Measurements from ENCODE around the gene PHC2.

DNA sequence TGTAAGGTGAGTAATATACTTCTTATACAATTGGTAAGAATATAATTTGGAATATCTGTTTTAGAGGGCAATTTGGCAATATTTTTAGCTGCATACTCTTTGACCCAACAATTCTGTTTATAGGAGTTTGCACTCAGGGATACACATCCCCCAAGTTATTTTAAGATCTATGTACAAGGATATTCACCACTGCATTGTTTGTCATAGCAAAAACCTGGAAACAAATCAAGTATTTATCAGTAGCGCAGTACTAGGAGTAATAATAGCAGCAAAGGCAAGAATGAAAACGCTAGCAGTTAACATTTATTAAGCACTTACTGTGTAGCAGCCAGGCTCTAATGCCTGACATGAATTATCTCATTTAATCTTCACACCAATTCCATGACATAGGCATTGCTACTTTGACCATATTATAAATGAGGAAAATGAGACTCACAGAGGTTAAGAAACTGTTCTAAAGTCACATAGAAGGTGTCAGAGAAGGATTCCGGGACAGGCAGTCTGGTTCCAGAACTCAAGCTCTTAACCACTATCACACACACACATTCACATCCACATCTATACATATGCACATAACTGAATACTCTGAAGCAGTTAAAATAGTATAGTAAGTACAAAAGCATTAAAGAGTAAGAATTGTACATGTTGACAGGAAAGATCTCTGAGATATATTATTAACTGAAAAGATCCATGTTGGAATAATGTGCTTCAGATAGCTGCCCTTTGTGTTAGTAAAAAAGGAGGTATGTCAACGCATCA is 30.6 kb downstream of the PHC2 start:
- TF ChIP-seq, protein P1, sequence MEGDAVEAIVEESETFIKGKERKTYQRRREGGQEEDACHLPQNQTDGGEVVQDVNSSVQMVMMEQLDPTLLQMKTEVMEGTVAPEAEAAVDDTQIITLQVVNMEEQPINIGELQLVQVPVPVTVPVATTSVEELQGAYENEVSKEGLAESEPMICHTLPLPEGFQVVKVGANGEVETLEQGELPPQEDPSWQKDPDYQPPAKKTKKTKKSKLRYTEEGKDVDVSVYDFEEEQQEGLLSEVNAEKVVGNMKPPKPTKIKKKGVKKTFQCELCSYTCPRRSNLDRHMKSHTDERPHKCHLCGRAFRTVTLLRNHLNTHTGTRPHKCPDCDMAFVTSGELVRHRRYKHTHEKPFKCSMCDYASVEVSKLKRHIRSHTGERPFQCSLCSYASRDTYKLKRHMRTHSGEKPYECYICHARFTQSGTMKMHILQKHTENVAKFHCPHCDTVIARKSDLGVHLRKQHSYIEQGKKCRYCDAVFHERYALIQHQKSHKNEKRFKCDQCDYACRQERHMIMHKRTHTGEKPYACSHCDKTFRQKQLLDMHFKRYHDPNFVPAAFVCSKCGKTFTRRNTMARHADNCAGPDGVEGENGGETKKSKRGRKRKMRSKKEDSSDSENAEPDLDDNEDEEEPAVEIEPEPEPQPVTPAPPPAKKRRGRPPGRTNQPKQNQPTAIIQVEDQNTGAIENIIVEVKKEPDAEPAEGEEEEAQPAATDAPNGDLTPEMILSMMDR (IDR thresholded peaks at IDR 0.05; ENCODE audit: poor library complexity) = no peak
- TF ChIP-seq EZH2 (IDR thresholded peaks at IDR 0.05; ENCODE audit: borderline replicate concordance) = no peak
- no peak for TF ChIP-seq EZH2phosphoT487 (IDR thresholded peaks at IDR 0.05; ENCODE audit: low read depth, severe bottlenecking, unreplicated experiment)
